Fibroblast of pulmonary artery (primary cell): ENCODE data around the gene CCDC192.

Source experiments
- DNase-seq: peaks from one replicate; pipeline ENCODE4 v3.0.0-alpha.2; 2010; ENCODE audit warnings: low read depth
- H3K4me3 ChIP-seq: replicated peaks from 2 replicates; pipeline ENCODE4 v1.5.1; 2011; ENCODE audit warnings: low read depth, mild to moderate bottlenecking, control low read depth, low read length, moderate library complexity
- TF ChIP-seq, protein P1 (sequence below): IDR thresholded peaks from 2 replicates; pipeline ENCODE4 v1.5.1; 2011; ENCODE audit warnings: mild to moderate bottlenecking, control low read depth, low read length, inconsistent platforms; ENCODE audit errors: missing control alignments

The CCDC192 gene

DNA sequence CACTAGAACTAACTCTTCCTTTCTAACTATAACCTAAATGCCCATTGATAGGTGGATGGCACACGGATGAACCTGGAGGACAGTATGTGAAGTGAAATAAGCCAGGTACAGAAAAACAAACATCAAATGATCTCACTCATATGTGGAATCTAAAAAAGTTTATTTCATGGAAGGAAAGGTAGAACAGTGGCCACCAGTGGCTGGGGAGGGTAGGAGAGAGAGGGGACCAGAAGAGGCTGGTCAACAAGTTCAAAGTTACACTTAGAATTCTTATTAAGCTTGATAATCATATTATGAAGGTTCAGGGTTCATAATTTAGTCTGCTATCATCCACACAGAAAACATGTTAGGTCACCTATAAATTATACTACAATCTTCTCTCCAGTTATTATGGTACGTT is 272.8 kb downstream of the CCDC192 start:
- TF ChIP-seq, protein P1, sequence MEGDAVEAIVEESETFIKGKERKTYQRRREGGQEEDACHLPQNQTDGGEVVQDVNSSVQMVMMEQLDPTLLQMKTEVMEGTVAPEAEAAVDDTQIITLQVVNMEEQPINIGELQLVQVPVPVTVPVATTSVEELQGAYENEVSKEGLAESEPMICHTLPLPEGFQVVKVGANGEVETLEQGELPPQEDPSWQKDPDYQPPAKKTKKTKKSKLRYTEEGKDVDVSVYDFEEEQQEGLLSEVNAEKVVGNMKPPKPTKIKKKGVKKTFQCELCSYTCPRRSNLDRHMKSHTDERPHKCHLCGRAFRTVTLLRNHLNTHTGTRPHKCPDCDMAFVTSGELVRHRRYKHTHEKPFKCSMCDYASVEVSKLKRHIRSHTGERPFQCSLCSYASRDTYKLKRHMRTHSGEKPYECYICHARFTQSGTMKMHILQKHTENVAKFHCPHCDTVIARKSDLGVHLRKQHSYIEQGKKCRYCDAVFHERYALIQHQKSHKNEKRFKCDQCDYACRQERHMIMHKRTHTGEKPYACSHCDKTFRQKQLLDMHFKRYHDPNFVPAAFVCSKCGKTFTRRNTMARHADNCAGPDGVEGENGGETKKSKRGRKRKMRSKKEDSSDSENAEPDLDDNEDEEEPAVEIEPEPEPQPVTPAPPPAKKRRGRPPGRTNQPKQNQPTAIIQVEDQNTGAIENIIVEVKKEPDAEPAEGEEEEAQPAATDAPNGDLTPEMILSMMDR, result no peak
- no peak overlapping the region for H3K4me3 ChIP-seq
- DNase-seq, result no peak

DNA sequence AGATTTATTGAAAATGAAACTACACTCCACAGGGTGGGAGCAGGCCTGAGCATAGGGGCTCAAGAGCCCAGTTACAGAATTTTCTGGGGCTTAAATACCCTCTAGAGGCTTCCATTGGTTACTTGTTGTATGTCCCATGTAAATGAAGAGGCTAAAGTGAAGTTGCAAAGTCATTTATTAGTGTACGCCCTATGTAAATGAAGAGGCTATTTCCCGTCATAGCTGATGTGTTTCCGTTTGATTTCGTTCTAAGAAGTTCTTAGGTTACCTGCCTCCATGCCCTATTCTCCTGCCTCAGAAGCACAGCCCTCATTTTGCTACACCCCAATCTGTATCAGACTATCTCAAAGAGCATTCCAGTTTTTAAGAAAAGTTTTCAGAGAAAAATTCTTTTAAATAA is 273.3 kb downstream of the CCDC192 start:
- TF ChIP-seq, protein P1, result no peak
- no peak for DNase-seq

DNA sequence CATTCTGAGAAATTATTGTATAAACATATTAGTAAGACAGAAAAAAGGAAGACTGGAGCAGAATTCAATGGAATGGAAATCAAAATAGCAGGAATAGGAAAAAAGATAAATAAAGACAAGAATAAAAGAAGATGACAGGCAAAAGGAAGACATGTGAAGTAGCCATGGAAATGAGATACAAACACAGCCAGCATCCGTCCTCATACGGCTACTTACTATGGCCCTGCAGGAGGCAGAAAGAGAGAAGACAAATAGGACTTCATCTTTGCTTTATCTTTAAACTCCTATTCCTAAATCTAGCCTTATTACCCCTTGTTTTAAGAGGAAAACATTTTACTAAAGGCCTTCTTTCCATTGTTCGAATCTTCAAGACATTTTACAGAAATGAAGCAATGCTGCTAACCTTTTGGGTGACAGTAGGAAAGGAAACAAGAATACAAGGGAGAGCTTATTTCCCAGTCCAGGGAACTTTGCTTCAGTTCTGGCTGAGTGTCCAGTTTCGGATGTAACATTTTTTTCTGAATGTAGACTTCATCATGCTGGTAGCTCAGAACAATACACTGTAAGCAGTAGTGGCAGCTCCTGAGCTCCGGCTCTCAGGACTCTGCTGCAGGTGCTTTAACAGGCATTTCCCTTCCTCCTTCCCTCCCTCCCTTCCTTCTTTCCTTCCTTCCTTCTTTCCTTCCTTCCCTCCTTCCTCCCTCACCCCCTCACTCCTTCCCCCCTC is 274.0 kb downstream of the CCDC192 start:
- TF ChIP-seq, protein P1, result no peak
- DNase-seq, result no peak

More for the DNA sequence above, 273.3 kb downstream of the CCDC192 start:
- H3K4me3 ChIP-seq, result no peak overlapping the region

DNA sequence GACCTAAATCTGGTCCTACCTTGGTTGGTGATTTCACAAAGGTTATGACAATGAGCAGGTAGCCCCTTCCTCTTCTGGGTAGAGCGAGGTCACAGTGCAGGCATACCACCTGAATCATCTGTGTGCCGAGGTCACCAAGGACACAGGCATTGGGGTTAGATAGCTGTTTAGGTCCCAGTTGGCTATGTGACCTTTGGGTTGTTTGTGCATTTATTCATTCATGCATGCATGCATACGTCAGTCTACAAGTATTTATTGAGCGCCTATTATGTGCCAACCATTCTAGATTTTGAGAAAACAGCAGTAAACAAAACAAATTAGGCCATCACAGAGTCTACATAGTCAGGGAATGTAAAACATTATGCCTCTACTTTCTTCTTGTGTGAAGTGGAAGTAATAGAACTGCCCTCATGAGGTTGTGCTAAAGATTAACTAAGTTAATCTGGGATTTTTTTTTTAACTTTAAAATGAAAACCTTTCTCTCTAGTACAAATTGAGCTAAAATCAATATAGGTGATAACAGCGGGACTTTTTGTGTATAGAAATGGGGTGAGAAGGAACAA is 275.6 kb downstream of the CCDC192 start:
- TF ChIP-seq, protein P1, result no peak
- H3K4me3 ChIP-seq, result no peak overlapping the region
- DNase-seq, result no peak

More for the DNA sequence above, 274.0 kb downstream of the CCDC192 start:
- H3K4me3 ChIP-seq, result no peak overlapping the region

DNA sequence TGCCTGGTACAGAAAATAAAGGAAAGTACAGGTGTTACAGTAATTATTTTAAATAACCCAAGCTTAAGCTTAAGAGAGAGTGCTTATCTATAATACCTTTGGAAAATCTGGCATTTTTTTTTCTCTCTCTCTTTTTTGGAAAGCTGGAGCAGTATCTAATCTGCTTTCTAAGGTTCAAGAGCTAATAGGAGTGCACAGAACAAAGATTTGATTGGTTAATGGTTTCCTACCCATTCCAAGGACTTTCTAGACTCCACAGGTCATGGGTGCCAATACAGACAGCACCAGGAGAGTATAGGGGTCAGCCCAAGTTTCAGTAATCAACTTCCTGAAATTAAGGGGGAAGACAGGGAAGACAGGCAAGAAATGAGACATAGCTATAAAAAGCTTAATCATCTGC is 276.3 kb downstream of the CCDC192 start:
- DNase-seq, result no peak
- TF ChIP-seq, protein P1, result no peak
- H3K4me3 ChIP-seq, result no peak overlapping the region

DNA sequence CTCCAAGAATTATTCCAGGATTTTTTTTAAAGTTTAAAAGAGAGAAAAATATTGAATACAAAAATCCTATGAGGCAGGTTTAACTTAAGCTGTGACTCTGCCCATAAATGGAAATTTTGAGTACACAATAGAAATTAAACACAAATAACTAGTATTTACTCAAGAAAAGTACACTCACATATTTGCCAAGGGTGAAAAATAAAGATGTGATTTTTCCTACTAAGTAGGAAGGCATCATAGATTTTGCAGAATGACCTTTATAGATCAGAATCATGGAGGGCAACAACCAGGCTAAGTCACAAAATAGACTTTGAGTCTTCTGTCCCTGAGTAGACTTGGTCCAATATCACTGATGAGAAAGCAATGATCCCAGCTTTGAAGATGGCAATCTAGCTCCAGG is 277.7 kb downstream of the CCDC192 start:
- DNase-seq, result no peak
- TF ChIP-seq, protein P1, result no peak
- H3K4me3 ChIP-seq, result no peak overlapping the region

DNA sequence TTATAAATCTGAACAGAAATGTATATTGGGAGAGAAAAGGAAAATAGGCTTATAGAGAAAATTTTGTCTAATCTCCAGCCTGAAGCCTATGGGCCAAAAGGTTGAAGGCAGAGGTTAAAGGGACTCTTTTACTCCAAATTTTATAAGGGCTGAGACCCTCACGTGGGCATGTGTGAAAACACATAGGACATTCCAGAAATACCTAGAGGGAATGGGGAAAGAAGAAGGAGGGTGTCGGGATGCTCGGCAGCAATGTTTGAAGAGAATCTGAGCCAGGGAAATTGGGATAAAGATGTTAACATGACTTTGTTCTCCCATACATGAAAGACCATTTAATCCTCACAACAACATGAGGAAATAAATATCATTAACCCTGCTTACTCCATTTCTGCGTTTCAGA is 278.3 kb downstream of the CCDC192 start:
- TF ChIP-seq, protein P1, result no peak
- no peak for DNase-seq
- H3K4me3 ChIP-seq, result no peak overlapping the region
